Left lung (tissue), 10 donors: ENCODE measurements around the gene ATRNL1. TPM values are rescaled to one million over a fixed set of nuclear protein-coding genes. Genes with fewer than 3 reads are reported as not detected.

Experiments used
- ATAC-seq: fragments of 200-7000 bp; cut with Tn5 transposase; one replicate; pipeline ENCODE4 v1.9.1; 2020; ENCODE audit warnings: moderate library complexity
- DNase-seq, 4 donors: peaks; one replicate each; pipeline ENCODE4 v3.0.0-alpha.2; 2013 to 2020
- H3K27ac ChIP-seq, 2 donors: fragments of 200-600 bp; sonication (generic) in 1 of 2; one replicate each; pipeline versions ENCODE4 v1.5.0 to v1.8.0; 2020 to 2021
- H3K27me3 ChIP-seq, 2 donors: fragments of 200-600 bp; sonication (generic) in 1 of 2; one replicate each; pipeline versions ENCODE4 v1.5.0 to v1.8.0; 2020 to 2021
- H3K36me3 ChIP-seq, 2 donors: fragments of 200-600 bp; sonication (generic) in 1 of 2; one replicate each; pipeline versions ENCODE4 v1.5.0 to v1.8.0; 2020 to 2021
- H3K4me1 ChIP-seq, 2 donors: fragments of 200-600 bp; one replicate each; pipeline ENCODE4 v1.8.0; 2021
- H3K4me3 ChIP-seq, 2 donors: fragments of 200-600 bp; sonication (generic) in 1 of 2; one replicate each; pipeline versions ENCODE4 v1.5.0 to v1.8.0; 2020 to 2021; ENCODE audit warnings: mild to moderate bottlenecking in 1 of 2
- H3K9me3 ChIP-seq, 2 donors: fragments of 200-600 bp; sonication (generic) in 1 of 2; one replicate each; pipeline versions ENCODE4 v1.5.0 to v1.8.0; 2020 to 2021
- intact Hi-C, 2 donors: fragments of 100-400 bp; cut with DNase I; formaldehyde crosslinking; loops; one replicate each; pipeline versions ENCODE4 v1.11.2 to v1.14.2; 2022
- polyA plus RNA-seq, 6 donors: library from polyadenylated mRNA; unstranded; fragments of 120-200 nt; gene quantifications; one replicate each; pipeline ENCODE4 v1.2.1, GENCODE V29; 2013; ENCODE audit not compliant: insufficient read length in 6 of 6
- total RNA-seq, 2 donors: library from RNA; stranded (reverse); fragmentation: NEBNext Ultra II Directional; extraction: Animal tissue kit (Norgen Biotek cat#: 25700); gene quantifications; one replicate each; pipeline ENCODE4 v1.2.1, GENCODE V29; 2021
- TF ChIP-seq, protein P1 (sequence below), 2 donors: fragments of 200-600 bp; sonication (generic) in 1 of 2; IDR thresholded peaks; one replicate each; pipeline versions ENCODE4 v1.5.0 to v1.8.0; 2021; ENCODE audit warnings: antibody characterized with exemption in 2 of 2
- donor health status: DM: no; HTN: yes; CAD: no.
- donor health status: DM: no; HTN: no; CAD: no.

ATRNL1 gene
- total and polyA plus RNA-seq, 8 donors: 0.26 to 6.7 (median 5.1) TPM

DNA sequence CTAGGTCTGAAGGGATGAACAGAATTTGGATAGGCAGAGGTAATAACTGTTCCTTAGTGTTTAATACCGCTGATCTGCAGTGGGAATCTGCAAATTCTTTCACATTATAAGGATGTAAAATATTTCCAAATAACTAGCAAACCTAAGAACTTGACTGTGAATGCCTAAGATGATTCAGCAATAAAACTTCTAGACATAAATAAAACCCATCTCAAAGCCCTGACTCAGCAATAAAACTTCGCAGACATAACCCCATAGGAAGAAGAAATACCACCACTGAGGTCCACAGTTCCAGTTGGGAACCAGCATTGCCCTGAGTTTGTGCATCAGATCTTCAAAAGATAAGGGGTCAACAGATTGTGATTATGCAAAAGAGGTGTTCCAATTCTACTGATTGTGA lies 825.6 kb downstream of the ATRNL1 start:
- TF ChIP-seq, protein P1, sequence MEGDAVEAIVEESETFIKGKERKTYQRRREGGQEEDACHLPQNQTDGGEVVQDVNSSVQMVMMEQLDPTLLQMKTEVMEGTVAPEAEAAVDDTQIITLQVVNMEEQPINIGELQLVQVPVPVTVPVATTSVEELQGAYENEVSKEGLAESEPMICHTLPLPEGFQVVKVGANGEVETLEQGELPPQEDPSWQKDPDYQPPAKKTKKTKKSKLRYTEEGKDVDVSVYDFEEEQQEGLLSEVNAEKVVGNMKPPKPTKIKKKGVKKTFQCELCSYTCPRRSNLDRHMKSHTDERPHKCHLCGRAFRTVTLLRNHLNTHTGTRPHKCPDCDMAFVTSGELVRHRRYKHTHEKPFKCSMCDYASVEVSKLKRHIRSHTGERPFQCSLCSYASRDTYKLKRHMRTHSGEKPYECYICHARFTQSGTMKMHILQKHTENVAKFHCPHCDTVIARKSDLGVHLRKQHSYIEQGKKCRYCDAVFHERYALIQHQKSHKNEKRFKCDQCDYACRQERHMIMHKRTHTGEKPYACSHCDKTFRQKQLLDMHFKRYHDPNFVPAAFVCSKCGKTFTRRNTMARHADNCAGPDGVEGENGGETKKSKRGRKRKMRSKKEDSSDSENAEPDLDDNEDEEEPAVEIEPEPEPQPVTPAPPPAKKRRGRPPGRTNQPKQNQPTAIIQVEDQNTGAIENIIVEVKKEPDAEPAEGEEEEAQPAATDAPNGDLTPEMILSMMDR (IDR thresholded peaks at IDR 0.05): no peak
- H3K27me3 ChIP-seq: no peaks in the 10 kb centered on the region
- no peaks in the 10 kb centered on the region for H3K36me3 ChIP-seq
- H3K4me3 ChIP-seq: no peak overlapping the region
- no peaks in the 10 kb centered on the region for H3K4me1 ChIP-seq
- ATAC-seq (no peak), DNase-seq (no peak)
- H3K9me3 ChIP-seq: peaks cover 0 to 1% of the 10 kb centered on the region in 2 donors
- no peak overlapping the region for H3K27ac ChIP-seq
- intact Hi-C loops: no loop called here

DNA sequence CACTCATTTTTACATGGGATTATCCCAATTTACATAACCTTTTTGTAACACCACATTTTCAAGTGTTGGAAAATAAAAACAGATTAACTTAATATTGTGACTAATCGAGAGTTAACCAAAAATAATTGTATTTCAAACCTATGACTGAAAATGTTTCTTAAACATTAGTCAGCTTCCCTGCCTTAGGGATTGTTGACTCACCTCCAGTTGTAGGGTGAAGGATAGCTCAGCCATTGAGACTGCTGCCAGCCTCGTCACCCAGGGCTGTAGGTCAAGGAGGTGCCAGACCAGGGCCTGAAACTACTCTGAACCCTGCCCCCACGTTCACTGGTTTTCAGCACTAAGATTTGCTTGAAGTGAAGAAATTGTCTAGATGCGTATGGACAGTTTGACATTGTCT lies 828.6 kb downstream of the ATRNL1 start:
- intact Hi-C loops: no loop called here
- DNase-seq: no peak

GRCh38 chr10:115931309-115931708 lies 838.1 kb downstream of the ATRNL1 start:
- ATAC-seq (no peak), DNase-seq (no peak)
- intact Hi-C loops: no loop called here
- Histone ChIP-seq H3K27ac (no peak overlapping the region), H3K27me3 (no peaks in the 10 kb centered on the region), H3K9me3 (no peaks in the 10 kb centered on the region), H3K4me3 (no peak overlapping the region), H3K36me3 (no peaks in the 10 kb centered on the region), H3K4me1 (no peaks in the 10 kb centered on the region)
- TF ChIP-seq, protein P1 (IDR thresholded peaks at IDR 0.05): no peak

More for the DNA sequence above, 828.6 kb downstream of the ATRNL1 start:
- no peaks in the 10 kb centered on the region for H3K4me1 ChIP-seq
- no peaks in the 10 kb centered on the region for H3K9me3 ChIP-seq
- no peaks in the 10 kb centered on the region for H3K27me3 ChIP-seq
- no peaks in the 10 kb centered on the region for H3K36me3 ChIP-seq
- H3K4me3 ChIP-seq: no peak overlapping the region
- ATAC-seq: no peak
- TF ChIP-seq, protein P1 (IDR thresholded peaks at IDR 0.05): no peak
- no peak overlapping the region for H3K27ac ChIP-seq

GRCh38 chr10:115932099-115932498 lies 838.9 kb downstream of the ATRNL1 start:
- Histone ChIP-seq H3K36me3 (no peaks in the 10 kb centered on the region), H3K4me3 (no peak overlapping the region), H3K4me1 (no peaks in the 10 kb centered on the region), H3K27ac (no peak overlapping the region), H3K27me3 (no peaks in the 10 kb centered on the region), H3K9me3 (no peaks in the 10 kb centered on the region)
- TF ChIP-seq, protein P1 (IDR thresholded peaks at IDR 0.05): no peak
- intact Hi-C loops: no loop called here
- ATAC-seq (no peak), DNase-seq (no peak)

- H3K27ac ChIP-seq: no peak overlapping the region
- ATAC-seq: no peak
- DNase-seq: no peak
- H3K27me3 ChIP-seq: no peaks in the 10 kb centered on the region
- intact Hi-C loops: no loop called here
- no peaks in the 10 kb centered on the region for H3K4me1 ChIP-seq
- H3K36me3 ChIP-seq: no peaks in the 10 kb centered on the region
- H3K9me3 ChIP-seq: no peaks in the 10 kb centered on the region
- TF ChIP-seq, protein P1 (IDR thresholded peaks at IDR 0.05): no peak
- no peak overlapping the region for H3K4me3 ChIP-seq
These were observed 839.9 kb downstream of the ATRNL1 start for GRCh38 chr10:115933098-115933497.
